Measurements from ENCODE around the gene TRMT6. TPM values are rescaled to one million over a fixed set of nuclear protein-coding genes. Genes with fewer than 3 reads are reported as not detected.

Gene TRMT6
- total and polyA plus RNA-seq, 2 donors (not counting 1 experiment from before 2014, with no cell fraction given) = 7.8 to 12.5 TPM

GRCh38 chr20:5991623-5992441 lies 41.5 kb upstream of the TRMT6 start:
- Histone ChIP-seq H2AFZ (ENCODE audit: low read length) (no peak overlapping the region), H3K4me2 (ENCODE audit: extremely low read depth, insufficient read depth, low read length) (no peak overlapping the region), H3K4me1 (ENCODE audit: control insufficient read depth, extremely low read depth, insufficient read depth, low read length) (no peaks in the 10 kb centered on the region), H3K9me3 (ENCODE audit: control insufficient read depth, insufficient read depth, low read depth, low read length) (no peaks in the 10 kb centered on the region), H3K36me3 (ENCODE audit: control insufficient read depth, insufficient read depth, low read length) (no peaks in the 10 kb centered on the region), H3K27me3 (ENCODE audit: control insufficient read depth, insufficient read depth, low read length) (no peaks in the 10 kb centered on the region), H3K9ac (ENCODE audit: insufficient read depth, low read length) (no peak overlapping the region), H4K20me1 (ENCODE audit: control insufficient read depth, extremely low read depth, insufficient read depth, low read length) (no peaks in the 10 kb centered on the region), H3K4me3 (replicated peaks in 1 of 4; ENCODE audit: control extremely low read depth in 1 of 4, insufficient read depth in 1 of 4, low read depth in 3 of 4, low read length in 4 of 4) (no peak overlapping the region), H3K79me2 (ENCODE audit: control insufficient read depth, insufficient read depth, low read length) (no peaks in the 10 kb centered on the region), H3K27ac (ENCODE audit: insufficient read depth, low read length) (no peak overlapping the region)
- no peak for TF ChIP-seq EZH2 (IDR thresholded peaks at IDR 0.05; ENCODE audit: low read length, missing control alignments)
- TF ChIP-seq, protein P1, sequence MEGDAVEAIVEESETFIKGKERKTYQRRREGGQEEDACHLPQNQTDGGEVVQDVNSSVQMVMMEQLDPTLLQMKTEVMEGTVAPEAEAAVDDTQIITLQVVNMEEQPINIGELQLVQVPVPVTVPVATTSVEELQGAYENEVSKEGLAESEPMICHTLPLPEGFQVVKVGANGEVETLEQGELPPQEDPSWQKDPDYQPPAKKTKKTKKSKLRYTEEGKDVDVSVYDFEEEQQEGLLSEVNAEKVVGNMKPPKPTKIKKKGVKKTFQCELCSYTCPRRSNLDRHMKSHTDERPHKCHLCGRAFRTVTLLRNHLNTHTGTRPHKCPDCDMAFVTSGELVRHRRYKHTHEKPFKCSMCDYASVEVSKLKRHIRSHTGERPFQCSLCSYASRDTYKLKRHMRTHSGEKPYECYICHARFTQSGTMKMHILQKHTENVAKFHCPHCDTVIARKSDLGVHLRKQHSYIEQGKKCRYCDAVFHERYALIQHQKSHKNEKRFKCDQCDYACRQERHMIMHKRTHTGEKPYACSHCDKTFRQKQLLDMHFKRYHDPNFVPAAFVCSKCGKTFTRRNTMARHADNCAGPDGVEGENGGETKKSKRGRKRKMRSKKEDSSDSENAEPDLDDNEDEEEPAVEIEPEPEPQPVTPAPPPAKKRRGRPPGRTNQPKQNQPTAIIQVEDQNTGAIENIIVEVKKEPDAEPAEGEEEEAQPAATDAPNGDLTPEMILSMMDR (conservative IDR thresholded peaks at IDR 0.05 in 1 of 2, IDR thresholded peaks at IDR 0.05 in 1 of 2; ENCODE audit: low read depth in 1 of 2, low read length in 2 of 2) = no peak
- DNase-seq (ENCODE audit: low read depth in 2 of 2) = peak in 1 of 2 donors; percentile 61

DNA sequence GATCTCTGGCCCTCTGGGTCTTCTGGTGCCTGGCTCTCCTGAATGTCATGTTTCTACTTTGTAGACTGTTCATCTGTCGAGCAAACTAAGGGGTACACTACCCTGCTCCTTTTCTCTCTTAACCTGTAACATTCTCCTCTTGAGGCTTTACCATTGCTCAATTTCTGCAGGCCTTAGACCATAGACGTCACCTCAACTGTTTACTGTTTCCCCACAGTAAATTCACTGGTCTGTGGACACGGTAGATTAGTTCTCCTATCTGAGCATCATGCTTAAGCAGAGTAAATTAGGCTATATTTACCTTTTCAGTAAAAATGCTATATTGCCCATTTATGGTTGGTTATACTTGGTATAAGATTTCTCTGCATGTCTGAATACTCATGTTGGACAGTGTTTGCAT lies 40.6 kb upstream of the TRMT6 start:
- no peak overlapping the region for H3K4me3 ChIP-seq (replicated peaks in 1 of 4; ENCODE audit: control extremely low read depth in 1 of 4, insufficient read depth in 1 of 4, low read depth in 3 of 4, low read length in 4 of 4)
- no peaks in the 10 kb centered on the region for H3K79me2 ChIP-seq (ENCODE audit: control insufficient read depth, insufficient read depth, low read length)
- H3K27ac ChIP-seq (ENCODE audit: insufficient read depth, low read length) = no peak overlapping the region
- H3K9ac ChIP-seq (ENCODE audit: insufficient read depth, low read length) = no peak overlapping the region
- H2AFZ ChIP-seq (ENCODE audit: low read length) = no peak overlapping the region
- no peak overlapping the region for H3K4me2 ChIP-seq (ENCODE audit: extremely low read depth, insufficient read depth, low read length)
- DNase-seq (ENCODE audit: low read depth in 2 of 2) = no peak
- H3K9me3 ChIP-seq (ENCODE audit: control insufficient read depth, insufficient read depth, low read depth, low read length) = no peaks in the 10 kb centered on the region
- no peaks in the 10 kb centered on the region for H3K4me1 ChIP-seq (ENCODE audit: control insufficient read depth, extremely low read depth, insufficient read depth, low read length)
- no peaks in the 10 kb centered on the region for H3K27me3 ChIP-seq (ENCODE audit: control insufficient read depth, insufficient read depth, low read length)
- no peaks in the 10 kb centered on the region for H3K36me3 ChIP-seq (ENCODE audit: control insufficient read depth, insufficient read depth, low read length)
- TF ChIP-seq, protein P1 (conservative IDR thresholded peaks at IDR 0.05 in 1 of 2, IDR thresholded peaks at IDR 0.05 in 1 of 2; ENCODE audit: low read depth in 1 of 2, low read length in 2 of 2) = no peak
- no peak for TF ChIP-seq EZH2 (IDR thresholded peaks at IDR 0.05; ENCODE audit: low read length, missing control alignments)
- H4K20me1 ChIP-seq (ENCODE audit: control insufficient read depth, extremely low read depth, insufficient read depth, low read length) = no peaks in the 10 kb centered on the region

DNA sequence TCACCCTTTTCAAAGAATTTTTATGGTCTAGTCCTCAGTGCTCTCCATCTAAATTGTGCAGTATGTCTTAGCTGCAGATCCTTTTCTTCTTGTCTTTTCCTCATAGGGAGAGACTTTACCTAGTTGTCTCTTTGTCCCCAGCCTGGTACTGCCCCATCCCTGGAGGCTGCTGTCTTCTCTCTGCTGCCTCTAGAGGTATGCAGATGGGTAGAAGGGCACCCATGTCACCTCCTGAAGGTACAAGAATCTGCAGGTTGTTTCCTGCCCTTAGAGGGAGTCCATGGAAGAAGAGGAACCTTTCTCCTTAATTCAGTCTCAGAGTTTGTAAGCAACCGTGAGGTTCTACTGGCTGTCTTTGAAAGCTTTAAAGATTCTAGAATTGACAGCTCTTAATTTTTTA lies 39.2 kb upstream of the TRMT6 start:
- no peaks in the 10 kb centered on the region for H3K27me3 ChIP-seq (ENCODE audit: control insufficient read depth, insufficient read depth, low read length)
- TF ChIP-seq, protein P1 (conservative IDR thresholded peaks at IDR 0.05 in 1 of 2, IDR thresholded peaks at IDR 0.05 in 1 of 2; ENCODE audit: low read depth in 1 of 2, low read length in 2 of 2) = no peak
- TF ChIP-seq EZH2 (IDR thresholded peaks at IDR 0.05; ENCODE audit: low read length, missing control alignments) = no peak
- no peaks in the 10 kb centered on the region for H3K79me2 ChIP-seq (ENCODE audit: control insufficient read depth, insufficient read depth, low read length)
- no peaks in the 10 kb centered on the region for H4K20me1 ChIP-seq (ENCODE audit: control insufficient read depth, extremely low read depth, insufficient read depth, low read length)
- no peak overlapping the region for H3K27ac ChIP-seq (ENCODE audit: insufficient read depth, low read length)
- no peak overlapping the region for H3K9ac ChIP-seq (ENCODE audit: insufficient read depth, low read length)
- H3K9me3 ChIP-seq (ENCODE audit: control insufficient read depth, insufficient read depth, low read depth, low read length) = no peaks in the 10 kb centered on the region
- no peak for DNase-seq (ENCODE audit: low read depth in 2 of 2)
- no peak overlapping the region for H3K4me3 ChIP-seq (replicated peaks in 1 of 4; ENCODE audit: control extremely low read depth in 1 of 4, insufficient read depth in 1 of 4, low read depth in 3 of 4, low read length in 4 of 4)
- H3K4me2 ChIP-seq (ENCODE audit: extremely low read depth, insufficient read depth, low read length) = no peak overlapping the region
- H3K4me1 ChIP-seq (ENCODE audit: control insufficient read depth, extremely low read depth, insufficient read depth, low read length) = no peaks in the 10 kb centered on the region
- H3K36me3 ChIP-seq (ENCODE audit: control insufficient read depth, insufficient read depth, low read length) = no peaks in the 10 kb centered on the region
- no peak overlapping the region for H2AFZ ChIP-seq (ENCODE audit: low read length)

Data from fibroblast of lung (primary cell).